ENCODE measurements around the gene PIERCE2.

GRCh38 chr15:55389264-55389607 lies 19.1 kb upstream of the PIERCE2 start:
- TF ChIP-seq POLR2A (IDR thresholded peaks at IDR 0.05; ENCODE audit: low read depth, low read length) (no peak), PAX5 (IDR thresholded peaks at IDR 0.05; ENCODE audit: insufficient read depth, low read length, severe bottlenecking) (no peak), POLR2AphosphoS5 (IDR thresholded peaks at IDR 0.05; ENCODE audit: low read depth, low read length) (no peak), SPI1 (IDR thresholded peaks at IDR 0.05; ENCODE audit: low read depth, low read length) (no peak)

Measured in GM12891 (cell line).